Measurements from ENCODE around the gene STXBP6.

Gene STXBP6

DNA sequence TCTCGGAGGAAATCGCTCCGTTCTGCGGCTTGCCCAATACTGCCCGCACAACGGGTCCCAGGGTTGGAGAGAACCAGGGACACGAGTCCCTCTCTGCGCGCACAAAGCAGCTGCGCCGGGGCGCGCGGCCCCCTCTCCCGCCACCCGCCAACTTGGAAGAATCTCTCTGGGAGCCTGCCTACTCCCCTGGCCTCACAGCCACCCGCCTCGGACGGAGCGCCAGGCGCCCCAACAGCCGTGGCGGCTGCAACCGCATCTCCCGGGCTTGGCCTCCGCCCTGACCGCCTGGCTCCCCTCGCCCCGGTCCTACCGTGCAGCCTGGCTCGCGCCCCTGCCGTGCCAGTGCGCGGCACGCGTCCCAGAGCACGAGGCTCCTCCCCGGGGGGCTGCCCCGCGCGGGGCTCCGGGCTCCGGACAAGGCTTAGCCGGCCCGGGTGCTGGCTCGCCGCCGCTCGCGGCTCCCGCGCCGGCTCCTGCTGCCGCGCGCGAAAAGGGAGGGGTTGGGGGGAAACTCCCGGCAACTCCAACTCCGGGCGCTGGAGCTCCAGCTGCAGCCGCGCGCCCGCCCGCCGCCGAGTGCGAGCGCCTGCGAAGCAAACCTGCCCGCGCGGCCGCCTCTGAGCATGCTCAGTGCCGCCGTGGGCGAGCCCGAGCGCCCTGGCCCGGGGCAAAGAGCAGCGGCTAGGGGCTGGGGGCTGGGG lies at the start of gene STXBP6:
TSS of gene STXBP6 (minus strand) at position 580 of the 701 bp plus-strand sequence. CDS start 75,329 bp downstream, outside the sequence.
- ATAC-seq, result no peak

DNA sequence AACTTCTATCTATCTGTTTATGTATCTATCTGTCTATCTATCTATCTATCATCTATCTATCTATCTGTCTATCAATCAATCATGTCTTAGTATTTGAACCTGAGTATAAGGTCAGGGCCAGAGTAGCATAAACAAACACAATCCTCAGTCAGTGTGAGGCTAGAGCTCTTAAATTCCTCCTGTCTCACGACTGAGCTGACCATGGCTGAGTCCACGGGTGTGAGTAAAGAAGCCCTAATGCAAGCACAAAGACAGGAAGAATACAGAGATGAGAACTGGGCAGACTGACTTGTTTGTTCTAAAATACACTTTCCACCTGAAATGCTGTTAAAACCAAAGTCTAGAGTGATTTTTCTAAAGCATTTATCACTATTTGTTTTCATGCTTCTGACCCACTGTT lies 47.2 kb upstream of the STXBP6 start:
- ATAC-seq, result no peak

DNA sequence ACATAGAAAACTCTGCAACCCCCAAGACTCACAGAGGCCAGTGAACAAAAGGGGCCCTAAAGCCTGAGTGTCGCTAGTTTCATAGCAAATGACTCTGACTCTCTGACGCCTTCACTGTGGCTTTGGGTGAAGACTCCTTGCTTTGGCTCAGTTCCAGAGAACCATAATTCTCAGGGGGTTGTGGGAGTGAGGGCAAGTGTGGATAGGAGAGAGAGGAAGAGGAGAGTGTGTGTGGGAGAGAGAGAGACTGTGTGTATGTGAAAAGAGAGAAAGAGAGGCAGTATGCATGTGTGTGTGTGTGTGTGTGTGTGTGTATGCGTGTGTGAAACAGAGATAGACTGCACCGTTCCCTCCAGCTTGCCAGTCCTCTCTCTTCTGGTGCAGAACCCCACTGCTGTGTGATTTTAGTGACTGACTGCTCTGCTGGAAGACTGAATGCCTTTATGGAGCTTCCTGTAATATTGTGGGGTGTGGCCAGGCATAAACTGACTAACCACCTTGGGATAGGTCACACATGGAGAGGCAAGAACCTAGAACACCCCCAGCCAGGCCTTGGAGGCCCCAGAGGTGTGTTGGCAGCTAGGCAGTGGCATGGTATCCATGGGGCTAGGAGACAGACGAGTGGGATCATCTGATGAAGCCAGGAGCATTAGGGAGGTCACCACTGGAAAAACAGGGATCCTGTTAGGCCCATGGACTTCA lies 45.9 kb upstream of the STXBP6 start:
- ATAC-seq, result no peak

DNA sequence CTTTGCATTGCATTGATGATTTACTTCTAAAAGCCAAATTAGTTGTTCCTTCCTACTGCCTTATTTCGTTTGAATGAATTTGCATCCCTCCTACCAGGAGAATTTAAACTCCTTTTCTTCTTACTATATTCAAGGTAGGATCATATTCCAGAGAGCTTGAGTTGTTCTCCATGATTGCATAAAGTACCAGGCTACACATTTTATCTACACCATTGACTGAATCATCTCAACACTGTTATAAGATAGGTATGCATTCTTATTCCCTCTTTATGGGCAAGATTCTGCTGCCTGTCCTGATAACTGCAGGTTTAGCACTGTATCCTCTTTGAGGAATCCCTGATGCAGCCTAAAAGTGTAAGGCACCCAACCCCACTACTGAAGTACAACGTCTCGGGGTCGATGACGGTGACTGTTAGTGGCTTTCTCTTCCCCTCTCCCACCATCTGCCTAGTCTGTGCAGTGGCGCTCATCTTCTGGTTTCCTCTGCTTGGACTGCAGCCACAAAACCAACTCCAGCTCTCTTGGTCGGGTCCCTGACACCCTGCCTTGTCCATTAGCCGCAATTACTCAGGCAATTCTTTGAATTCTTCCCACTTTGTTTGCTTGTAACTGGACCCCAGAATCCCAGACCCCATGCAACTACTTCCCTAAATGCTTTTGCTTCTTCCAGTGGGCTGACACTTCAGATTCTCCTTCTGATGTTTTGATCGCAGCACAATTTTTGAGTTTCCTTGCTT lies 44.4 kb upstream of the STXBP6 start:
- no peak for ATAC-seq

DNA sequence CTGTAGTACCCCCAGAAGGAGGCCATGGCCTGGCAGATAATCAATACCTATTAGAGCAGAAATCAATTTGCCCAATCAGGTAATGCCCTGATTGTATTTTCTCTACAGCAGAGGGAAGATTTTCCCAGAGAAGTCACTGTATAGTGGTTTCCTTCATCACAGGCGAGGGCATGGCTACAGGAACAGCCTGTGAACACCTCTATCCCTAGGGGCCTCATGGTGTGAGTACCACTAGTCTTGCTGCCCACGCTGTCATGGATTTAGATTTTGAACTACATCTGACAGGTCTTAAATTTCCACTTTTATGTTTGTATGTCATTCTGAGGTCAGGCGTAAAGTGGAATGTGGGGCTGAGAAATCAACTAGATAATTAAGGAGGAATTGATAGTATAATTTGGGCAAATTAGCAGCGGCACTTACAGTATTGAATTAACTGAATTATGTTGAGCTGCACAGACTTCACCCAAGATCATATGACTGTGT lies 42.4 kb upstream of the STXBP6 start:
- ATAC-seq, result no peak

DNA sequence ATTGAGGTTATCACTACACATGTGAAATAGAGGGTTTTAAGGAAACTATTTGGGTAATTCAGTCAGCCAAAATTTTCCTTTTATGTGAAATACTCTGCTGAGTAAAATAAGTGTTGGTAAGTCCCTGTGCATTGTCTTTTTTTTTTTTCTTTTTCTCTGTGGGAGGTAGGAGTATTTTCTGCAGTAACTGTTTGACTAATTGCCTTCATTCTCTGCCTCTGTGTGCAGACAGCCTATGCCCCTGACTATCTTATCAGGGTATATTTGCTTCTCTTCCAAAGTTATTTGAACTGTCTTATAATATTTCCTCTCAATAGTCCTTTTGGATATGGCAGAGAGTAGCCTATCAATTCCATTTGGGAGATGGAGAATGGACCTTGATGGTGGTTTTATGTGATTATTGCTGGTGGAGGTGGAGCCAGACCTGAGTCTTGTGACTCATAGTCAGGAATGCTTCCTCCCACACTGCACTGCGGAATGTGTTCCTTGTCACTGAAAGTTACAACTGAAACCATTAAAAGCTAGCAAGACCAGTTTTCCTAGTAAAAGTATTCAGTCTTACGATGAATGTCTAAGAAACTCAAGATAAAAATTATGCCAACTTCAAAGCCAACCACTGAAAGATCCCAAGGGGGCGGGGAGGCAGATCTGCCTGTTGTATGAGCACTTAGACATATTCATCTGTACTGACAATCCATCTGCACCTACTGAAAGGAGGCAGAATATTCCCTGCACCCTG lies 40.9 kb upstream of the STXBP6 start:
- no peak for ATAC-seq

DNA sequence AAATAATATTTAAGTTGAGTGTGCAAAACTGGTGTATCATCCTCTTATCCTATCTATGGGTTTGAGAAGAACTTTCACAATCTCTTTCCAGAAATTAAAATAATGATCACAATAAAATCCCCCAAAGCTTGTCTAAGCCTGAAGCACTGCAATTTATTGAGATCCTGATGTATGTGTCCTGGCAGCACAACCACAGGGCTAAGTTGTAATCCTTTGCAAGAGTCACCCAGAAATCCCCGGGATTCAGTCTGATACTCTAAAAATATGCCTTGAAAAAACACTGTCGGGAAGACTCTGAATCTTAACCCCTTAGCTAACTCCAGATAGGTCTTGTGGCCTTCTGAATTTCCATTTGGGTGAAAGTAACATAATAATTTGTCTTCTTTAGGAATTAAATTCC lies 40.3 kb upstream of the STXBP6 start:
- ATAC-seq, result no peak

DNA sequence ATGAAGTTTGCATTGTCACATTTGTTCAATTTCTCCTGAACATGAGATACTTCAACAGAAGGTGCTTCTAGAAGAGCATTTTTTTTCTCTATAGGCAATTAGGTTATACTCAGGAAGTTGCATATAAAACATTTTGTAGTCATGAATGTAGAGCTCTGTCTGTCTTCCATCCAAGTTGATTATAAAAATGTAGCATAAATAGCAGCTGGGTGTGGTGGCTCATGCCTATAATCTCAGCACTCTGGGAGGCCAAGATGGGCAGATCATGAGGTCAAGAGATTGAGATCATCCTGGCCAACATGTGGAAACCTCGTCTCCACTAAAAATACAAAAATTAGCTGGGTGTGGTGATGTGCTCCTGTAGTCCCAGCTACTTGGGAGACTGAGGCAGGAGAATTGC lies 39.5 kb upstream of the STXBP6 start:
- ATAC-seq, result no peak

DNA sequence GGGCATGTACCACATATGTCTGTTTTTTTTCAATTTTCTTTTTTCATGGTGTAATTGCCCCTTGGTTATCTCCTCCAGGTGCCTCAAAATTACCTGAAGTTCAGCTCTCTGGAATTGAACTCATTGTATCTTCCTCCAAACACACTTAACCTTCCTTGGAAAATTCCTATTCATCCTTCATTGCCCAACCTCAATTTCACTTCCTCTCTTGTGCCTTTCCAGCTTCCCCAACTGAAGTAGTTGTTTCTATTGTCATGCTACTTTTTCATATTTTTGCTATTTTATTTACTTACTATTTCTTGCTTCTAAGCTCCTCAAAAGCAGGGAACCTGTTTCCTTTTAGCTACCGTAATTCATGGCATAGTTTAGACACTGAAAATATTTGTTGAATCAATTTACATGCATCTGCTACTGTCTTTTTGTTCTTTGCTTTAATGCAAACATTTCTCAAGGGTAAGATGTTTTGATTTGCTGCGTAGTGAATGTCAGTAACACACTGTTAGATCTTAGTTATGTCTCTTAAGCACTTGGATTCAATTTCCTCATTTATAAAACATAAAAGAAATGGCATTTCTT lies 37.0 kb upstream of the STXBP6 start:
- ATAC-seq, result no peak

DNA sequence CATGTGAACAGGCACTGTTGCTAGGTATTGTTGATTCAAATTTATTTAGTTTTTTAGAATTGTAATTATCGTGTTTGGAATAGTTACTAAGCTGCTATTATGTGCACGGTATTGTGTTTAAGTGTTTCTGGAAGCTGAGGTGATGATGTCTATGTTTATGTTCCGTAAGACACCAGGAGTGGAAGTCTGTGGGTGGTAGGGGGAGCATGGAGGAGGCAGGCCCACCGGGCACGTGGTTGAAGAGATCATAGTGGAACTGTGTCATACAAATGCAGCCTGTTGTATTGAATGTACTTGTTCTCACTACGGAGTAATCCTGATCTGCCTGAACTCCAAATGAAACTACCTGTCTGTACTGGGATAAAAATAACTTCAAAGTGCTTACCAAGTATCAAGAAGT lies 36.1 kb upstream of the STXBP6 start:
- ATAC-seq, result no peak

DNA sequence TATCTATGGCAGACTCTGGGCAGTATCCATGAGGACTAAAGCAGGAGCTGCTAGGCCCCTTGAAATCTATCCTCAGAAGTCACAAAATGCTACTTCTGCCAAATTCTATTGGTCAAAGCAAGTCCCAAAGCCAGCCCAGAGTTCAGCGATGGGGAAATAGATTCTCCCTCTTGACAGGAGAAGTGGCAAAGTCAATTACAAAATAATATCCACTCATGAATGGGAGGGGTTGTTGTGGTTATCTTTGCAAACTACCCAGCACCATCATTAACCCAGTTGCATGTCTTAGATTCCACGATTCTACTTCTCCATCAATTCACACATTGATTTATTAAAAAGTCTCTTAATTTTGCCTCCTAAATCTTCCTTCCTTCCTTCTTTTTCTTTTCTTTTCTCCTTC lies 30.7 kb upstream of the STXBP6 start:
- ATAC-seq, result no peak

DNA sequence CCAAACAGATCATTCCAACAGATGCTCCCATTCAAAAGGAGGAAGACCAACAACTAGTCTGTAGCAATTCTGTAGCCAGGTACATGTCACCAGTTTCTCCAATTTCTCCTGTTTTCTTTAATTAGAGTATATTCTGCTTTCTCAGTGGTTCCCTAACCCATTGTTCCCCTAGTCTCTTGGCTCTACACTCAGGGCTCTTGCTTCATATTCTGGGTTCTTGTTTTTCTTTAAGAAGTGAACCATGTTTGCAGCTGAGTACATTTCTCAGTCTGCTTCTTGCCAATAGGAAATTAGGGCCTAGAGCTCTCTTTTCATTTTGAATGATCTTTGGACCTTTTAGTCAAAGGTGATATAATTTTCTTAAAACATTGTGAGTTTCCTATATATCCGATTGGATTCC lies 29.4 kb upstream of the STXBP6 start:
- no peak for ATAC-seq

DNA sequence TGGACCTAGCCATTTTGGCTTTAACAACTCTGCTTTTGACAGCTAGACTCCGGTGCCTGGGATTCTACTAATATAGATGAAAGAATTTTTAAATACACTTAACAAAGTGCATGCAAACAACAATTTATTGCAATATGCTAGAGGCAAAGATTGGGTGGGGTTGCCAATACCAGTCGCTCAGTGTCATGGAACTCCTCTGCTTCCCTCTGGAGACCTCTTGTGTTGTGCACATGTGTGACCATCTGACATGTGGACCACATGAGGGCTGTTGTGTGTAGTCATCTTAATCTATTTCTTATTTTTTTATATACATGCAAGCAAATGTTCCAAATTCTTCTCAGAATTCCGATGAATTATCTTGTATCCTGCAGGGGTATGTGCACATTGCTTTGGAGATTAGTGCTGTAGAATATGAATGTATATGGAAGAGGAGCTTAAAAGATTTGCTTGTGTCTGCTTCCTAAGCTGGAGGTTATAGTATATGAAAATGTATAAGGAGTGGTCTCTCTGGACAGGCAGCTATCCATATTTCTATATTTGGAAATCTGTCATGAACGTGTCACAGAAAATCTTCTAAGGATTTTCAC lies 24.2 kb upstream of the STXBP6 start:
- ATAC-seq, result no peak

DNA sequence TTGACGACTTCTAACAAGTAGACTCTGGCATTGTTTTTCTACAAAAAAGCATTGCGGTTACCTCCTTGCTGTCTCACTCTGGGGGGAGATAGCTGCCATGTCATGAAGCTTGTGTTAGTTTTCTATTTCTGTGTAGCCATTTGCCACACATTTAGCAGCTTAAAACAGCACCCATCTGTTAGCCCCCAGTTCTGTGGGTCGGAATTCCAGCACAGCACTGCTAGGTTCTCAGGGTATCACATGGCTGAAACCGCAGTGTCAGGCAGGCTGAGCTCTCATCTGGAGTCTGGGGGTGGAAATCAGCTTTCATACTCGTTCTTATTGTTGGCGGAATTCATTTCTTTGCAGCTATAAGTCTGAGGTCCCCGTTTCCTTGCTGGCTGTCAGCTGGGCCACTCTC lies 19.9 kb upstream of the STXBP6 start:
- ATAC-seq, result no peak

DNA sequence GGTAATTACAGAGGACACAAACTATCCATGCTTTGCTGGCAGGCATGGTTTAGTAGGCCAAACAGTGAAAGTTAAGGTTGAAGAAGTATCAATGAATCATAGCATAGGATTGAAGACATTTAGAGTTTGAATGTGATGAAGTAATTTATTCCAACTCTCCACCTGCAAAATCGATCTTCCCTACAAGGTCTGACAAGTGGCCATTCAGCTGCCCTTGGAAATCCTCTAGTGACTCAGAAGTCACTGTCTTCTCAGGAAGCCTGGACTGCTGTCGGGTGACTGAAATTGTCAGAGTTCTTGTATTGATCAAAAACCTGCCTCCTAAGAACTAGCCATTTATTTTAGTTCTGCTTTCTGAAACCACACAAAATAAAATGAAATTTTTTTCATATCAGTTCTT lies 17.7 kb upstream of the STXBP6 start:
- no peak for ATAC-seq

DNA sequence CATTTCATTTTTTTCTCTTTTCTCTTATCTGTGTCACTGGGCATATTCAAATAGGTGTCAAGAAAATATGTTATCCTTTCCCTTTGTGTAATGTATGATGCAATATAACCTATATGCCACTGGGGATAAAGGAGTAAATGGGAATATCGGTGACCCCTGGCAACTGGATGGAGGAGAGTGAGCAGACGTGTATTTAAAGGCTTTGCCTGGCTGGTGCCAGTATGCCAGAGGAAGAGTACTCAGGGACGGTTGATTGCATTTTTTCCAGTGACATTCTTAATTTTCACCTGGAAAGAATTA lies 12.0 kb upstream of the STXBP6 start:
- no peak for ATAC-seq

DNA sequence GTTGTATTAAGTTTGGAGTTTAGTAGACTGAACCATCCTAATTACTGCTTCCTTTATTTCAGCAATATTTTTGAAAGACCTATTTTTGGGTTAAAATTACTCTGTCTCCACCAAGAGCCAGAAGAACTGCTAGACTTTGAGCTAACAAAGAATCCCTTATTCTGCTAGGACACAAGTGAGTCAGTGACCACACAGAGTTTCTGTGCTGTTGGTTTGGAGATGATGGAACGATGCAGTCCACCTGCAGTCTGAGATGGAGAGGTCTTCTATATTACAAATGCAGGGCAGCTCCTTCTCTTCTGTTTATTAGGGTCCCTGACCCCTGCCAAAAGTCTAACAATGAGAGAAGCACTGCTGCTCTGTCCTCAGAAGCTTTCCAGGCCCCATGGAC lies 6.7 kb upstream of the STXBP6 start:
- no peak for ATAC-seq

DNA sequence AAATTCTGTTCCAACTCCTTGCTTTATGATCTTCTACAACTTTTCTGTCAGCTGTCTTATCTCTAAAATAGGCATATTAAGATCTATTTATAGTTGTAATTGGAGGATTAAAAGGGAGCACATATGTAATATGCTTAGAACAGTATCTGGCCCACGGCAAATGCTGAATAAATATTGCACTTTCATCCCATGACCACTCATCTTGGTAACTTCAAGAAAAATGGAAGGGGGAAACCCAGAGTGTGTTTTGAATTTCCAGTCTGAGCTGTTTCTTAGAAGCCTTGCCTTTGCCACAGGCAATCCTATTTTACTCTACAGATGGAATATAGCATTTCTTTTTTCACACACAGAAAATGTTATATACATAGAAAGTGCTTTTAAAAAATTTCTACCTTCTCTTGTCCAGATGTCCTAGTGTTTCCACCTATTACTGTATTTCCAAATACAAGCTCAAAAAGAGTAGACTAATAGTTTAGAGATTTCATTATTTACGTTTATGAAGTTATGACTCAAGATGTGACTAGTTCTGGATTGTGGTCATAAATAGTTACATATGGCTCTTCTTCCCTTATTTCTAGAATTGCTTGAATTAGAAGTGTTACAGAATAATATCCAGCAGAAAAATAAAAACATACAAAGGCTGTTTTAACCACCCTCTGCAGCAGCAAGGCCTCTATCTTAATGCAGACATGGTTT lies 6.2 kb upstream of the STXBP6 start:
- ATAC-seq, result no peak

DNA sequence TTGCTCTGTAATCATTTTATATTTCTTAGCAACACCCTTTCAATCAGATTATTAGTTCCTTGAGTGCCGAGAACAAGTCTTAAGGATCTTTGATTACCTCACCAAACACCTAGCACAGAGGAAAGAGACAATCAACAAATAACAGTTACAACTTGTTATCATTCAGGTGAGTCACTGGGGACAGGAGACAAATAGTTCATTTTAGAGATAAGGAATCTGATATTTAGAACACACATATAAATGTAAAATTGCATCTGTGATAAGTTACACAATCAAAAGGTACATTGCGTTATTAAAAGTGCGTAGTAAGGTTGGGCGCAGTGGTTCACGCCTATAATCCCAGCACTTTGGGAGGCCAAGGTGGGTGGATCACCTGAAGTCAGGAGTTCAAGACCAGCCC lies 5.1 kb upstream of the STXBP6 start:
- ATAC-seq, result no peak

DNA sequence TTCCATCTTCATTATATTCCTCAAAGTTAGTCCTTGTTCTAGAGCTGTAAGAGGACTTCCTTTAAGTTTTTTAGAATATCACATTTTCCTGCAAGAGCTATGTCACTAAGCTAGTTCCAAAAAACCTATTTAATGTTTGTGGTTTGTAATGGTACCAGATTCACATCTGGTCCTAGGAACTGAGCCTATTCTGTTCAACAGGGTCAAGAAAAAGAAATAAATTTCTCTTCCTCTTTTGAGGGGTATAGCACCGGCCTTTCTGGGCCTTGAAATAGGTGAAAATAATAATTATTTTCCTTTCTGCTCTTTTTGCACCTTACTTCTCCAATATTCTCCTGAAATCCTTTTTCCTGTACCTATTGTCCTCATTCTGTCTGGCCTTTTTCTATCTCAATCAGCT lies 3.6 kb upstream of the STXBP6 start:
- ATAC-seq, result no peak

DNA sequence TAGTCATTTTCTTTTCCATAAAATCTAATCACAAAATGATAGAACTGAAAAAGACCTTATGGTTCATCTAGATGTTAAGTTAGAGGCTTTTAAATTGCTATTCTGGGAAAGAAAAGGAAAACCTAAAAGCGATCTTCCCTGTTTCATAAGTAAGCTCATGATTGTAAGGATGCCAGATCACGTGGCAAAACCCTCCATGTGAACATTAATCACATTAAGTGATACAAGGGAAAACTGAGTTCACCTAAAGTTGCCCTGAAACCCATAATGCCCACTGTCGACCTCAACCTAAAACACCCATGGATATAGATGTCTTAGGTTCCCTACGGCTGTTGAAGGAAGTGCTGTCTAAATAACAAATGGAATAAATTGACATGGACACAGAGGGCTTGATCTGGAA lies 3.0 kb upstream of the STXBP6 start:
- no peak for ATAC-seq

DNA sequence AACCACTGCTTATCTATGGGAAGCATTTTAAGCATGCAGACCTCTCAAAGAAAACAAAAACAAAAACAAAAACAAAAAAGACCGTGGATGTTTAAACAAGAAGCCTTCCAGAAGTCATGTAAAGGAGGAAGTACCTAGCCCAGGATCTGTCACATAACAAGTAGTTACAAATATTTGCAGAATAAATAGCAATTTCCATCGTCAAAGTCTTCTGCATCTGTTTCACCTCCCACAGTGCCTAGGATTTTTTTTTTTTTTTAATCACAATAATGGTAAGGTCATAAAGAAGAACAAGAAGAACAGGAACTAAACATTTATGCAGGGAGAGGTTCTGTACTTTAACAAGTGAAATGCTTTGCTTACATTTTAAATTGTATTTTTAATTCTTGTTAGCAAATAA lies 2.4 kb upstream of the STXBP6 start:
- ATAC-seq, result no peak
